Posterior cingulate gyrus (tissue), 11 donors: ENCODE results near the gene ALOX15B.

ENCODE experiments used
- DNase-seq, 10 donors: peaks; one replicate each; pipeline versions ENCODE4 v3.0.0 to v3.0.0-alpha.2; 2020 to 2021; ENCODE audit warnings: mixed read lengths in 3 of 10
- intact Hi-C: fragments of 100-400 bp; cut with DNase I; formaldehyde crosslinking; loops from one replicate; pipeline ENCODE4 v1.15.1; 2023

Gene ALOX15B, protein sequence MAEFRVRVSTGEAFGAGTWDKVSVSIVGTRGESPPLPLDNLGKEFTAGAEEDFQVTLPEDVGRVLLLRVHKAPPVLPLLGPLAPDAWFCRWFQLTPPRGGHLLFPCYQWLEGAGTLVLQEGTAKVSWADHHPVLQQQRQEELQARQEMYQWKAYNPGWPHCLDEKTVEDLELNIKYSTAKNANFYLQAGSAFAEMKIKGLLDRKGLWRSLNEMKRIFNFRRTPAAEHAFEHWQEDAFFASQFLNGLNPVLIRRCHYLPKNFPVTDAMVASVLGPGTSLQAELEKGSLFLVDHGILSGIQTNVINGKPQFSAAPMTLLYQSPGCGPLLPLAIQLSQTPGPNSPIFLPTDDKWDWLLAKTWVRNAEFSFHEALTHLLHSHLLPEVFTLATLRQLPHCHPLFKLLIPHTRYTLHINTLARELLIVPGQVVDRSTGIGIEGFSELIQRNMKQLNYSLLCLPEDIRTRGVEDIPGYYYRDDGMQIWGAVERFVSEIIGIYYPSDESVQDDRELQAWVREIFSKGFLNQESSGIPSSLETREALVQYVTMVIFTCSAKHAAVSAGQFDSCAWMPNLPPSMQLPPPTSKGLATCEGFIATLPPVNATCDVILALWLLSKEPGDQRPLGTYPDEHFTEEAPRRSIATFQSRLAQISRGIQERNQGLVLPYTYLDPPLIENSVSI

DNA sequence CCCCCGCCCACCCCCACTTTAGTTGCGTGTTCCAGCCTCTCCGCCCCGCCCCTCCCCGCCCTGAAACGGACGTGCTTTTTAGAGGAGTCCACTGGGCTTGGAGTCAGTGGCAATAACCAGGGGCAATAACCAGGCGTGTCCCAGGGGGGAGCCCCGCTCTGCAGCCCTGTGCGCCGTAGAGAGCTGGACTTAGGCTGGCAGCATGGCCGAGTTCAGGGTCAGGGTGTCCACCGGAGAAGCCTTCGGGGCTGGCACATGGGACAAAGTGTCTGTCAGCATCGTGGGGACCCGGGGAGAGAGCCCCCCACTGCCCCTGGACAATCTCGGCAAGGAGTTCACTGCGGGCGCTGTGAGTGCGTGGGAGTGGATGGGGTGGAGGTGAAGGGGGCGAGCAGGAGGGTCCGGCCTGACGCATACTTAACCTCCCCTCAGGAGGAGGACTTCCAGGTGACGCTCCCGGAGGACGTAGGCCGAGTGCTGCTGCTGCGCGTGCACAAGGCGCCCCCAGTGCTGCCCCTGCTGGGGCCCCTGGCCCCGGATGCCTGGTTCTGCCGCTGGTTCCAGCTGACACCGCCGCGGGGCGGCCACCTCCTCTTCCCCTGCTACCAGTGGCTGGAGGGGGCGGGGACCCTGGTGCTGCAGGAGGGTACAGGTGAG, at the start of gene ALOX15B:
TSS of gene ALOX15B (plus strand) at position 106 of the 657 bp plus-strand sequence. CDS start at position 203, 97 bp downstream.
- intact Hi-C loops, result no loop called here
- no peak for DNase-seq

DNA sequence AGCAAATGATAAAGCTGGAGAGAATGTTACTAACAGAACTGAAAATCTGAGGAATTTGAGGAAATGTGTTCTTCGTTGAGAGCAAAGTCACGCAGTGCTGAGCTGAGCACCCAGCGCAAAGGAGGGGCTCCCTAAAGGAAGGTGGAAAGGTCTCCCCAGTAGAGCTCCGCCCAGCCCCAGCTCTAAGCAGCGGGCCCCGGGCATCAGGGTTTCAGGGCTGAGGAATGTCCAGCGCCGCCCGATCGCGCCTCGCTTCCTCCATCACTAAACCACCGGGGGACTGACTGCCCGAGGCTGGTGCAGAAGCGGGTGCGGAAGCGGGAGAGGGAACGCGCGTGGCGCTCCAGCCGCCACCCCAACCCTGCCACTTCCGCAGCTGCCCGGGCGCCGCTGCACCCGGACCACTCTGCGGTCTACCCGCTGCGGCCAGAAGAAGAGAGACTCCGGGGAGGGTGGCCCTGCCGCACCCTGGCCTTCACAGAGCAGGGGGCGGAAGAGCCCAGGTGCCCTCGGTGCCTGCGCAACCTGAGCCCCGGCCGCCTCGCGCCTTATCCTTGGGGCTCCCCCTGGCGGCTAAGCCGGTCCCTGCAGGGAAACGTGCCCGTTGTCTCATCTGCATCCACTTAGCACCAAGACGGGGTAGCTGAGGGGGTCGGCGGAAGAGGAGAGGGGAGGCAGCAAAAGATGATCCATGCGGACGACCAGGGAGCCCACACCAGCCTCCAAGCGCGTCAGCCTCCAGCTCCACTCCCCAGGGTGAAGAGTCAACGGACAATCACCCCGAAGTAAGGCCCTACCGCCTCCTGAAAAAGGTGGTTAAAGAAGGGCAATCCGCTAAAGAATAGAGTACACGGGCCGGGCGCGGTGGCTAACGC, 48.8 kb upstream of the ALOX15B start:
- intact Hi-C loops, result loop anchor here (1.0 to 5.0 kb wide), 4 partner anchors 67 to 167 kb away; no protein-coding TSS in a partner anchor
- peak; percentile 79 to 98 (median 88) for DNase-seq

DNA sequence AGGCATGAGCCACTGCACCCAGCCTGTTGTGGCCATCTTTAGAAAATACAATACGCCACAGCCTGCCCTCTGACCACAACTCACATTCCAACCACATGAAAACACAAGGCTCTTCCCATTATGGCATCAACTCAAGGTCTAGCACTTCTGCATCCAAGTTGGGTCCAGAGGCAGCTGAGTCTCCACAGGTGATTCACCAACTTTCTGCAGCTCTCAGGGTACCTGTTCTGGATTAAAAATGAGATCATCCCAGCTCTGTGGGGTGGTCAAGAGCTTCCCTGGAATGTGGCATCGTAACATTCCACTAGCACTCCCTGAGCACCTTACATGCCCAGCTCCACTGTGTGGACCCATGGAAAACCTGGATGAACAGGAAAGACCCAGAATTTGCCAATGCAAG, 46.3 kb upstream of the ALOX15B start:
- no peak for DNase-seq
- intact Hi-C loops, result loop anchor here (5.0 kb wide), 1 partner anchor 65 kb away; no protein-coding TSS in a partner anchor

DNA sequence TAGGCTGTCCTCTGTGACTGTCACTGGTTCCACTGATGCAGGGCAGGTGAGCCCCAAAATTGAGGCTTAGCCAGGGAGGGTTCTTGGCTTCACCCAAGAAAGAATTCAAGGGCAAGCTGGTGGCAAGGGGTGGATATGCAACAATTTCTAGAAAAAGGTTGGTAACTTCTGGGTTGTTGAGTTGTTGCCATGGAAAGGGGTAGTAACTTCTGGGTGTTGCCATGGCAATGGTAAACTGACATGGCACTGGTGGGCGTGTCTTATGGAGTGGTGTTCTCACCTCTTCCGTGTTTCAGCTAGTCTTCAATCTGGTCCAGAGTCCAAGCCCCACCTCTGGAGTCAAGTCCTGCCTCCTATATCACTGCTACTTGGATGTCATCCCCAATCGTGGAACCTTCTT, 45.9 kb upstream of the ALOX15B start:
- no peak for DNase-seq
- intact Hi-C loops, result loop anchor here (5.0 kb wide), 1 partner anchor 64 kb away; no protein-coding TSS in a partner anchor

DNA sequence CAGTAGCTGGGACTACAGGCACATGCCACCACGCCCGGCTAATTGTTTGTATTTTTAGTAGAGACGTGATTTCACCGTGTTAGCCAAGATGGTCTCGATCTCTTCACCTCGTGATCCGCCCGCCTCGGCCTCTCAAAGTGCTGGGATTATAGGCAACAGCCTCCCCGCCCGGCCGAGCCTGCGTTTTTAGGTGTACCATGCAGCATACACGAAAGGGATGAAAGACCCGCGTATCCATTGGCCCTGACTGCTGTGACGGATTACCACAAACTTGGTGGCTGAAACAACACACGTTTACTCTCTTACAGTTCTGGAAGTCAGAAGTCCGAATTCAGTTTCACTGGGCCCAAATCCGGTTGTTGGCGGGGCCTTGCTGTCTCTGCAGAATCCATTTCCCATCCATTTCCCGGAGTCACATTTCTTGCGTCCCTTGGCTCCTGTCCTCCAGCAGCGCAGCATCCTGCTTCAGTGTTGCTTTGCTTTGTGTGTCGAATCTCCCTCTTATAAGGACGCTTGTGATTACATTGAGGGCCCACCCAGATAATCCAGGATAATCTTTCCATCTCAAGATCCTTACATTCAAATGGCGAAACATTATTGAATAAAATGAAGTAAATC, 44.8 kb upstream of the ALOX15B start:
- intact Hi-C loops, result loop anchor here (5.0 kb wide), 1 partner anchor 63 kb away; no protein-coding TSS in a partner anchor
- no peak for DNase-seq

DNA sequence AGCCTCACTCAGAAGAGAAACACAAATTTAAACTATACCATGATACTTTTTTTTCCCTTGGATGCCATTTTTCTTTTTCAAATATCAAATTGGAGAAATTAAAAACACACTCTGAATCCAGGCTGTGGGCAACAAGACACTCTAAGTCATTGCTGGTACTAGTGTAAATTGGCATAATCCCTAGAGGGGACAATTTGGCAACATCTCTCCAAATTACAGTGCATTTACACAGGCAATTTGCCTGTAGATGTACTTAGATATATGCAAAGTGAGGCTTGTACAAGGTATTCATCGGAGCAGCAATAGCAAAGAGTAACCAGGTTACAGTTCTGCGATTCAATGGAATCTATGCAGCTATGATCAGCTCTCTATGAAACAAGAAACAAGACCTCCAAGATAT, 43.1 kb upstream of the ALOX15B start:
- DNase-seq, result no peak
- intact Hi-C loops, result loop anchor here (5.0 kb wide), 1 partner anchor 253 kb away; no protein-coding TSS in a partner anchor

DNA sequence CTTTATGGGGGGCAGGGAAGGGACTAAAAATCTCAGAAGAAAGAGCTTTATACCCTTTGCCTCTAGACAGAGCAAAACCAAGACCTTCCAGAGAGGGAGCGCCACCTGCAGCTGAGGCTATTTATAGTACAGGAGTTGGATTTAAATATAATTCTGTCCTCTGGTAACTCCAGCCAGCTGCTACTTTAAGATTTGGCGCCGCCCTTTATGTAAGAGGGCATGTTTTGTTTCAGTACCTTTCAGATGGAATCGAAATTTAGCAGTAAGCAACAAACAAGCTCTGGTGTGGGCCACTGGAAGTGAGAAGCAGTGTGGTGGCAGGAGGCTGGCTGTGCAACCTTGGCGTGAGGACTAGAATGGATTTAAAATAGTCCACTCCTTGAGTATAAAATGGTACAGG, 41.7 kb upstream of the ALOX15B start:
- intact Hi-C loops, result loop anchor here (5.0 kb wide), 1 partner anchor 255 kb away; no protein-coding TSS in a partner anchor
- DNase-seq, result no peak

DNA sequence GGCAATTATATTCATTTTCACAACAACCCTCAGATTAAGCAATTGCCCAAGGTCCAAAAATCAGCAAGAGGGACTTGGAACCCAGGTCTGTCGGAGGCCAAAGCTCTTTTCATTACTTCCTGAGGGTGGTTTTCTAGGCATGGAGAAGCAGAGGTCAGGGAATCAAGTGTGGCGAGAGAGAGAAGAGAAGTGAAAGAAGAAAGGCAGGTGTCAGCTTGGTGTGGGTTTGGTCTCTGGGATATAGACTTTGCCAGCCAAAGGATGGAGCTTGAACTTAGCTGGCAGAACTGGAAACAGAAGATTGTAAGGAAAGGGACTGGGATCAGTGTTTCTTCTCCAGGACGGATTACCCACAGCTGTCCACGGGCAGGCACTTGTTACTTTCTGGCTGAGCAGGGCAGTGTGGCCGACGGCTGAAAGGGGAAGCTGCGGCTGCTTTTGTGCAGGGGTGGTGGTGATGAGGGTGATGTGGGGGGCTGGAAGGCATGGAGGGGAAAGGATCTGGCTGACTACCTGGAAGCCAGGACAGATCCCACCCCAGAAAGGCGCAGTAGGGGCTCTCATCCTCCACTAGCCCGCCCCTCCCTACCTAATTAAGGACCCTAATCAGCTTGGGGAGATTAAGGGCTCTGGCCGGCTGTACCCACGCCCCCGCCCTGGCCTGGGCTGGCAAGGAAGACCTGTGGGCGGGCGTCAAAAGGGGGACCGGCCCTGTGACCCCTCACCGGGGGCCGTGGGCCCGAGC, 36.7 kb upstream of the ALOX15B start, which contains the start of gene GUCY2D:
TSS of gene GUCY2D (plus strand) at position 640 of the 745 bp plus-strand sequence. CDS start 433 bp downstream, outside the sequence.
- no peak for DNase-seq
- intact Hi-C loops, result no loop called here

DNA sequence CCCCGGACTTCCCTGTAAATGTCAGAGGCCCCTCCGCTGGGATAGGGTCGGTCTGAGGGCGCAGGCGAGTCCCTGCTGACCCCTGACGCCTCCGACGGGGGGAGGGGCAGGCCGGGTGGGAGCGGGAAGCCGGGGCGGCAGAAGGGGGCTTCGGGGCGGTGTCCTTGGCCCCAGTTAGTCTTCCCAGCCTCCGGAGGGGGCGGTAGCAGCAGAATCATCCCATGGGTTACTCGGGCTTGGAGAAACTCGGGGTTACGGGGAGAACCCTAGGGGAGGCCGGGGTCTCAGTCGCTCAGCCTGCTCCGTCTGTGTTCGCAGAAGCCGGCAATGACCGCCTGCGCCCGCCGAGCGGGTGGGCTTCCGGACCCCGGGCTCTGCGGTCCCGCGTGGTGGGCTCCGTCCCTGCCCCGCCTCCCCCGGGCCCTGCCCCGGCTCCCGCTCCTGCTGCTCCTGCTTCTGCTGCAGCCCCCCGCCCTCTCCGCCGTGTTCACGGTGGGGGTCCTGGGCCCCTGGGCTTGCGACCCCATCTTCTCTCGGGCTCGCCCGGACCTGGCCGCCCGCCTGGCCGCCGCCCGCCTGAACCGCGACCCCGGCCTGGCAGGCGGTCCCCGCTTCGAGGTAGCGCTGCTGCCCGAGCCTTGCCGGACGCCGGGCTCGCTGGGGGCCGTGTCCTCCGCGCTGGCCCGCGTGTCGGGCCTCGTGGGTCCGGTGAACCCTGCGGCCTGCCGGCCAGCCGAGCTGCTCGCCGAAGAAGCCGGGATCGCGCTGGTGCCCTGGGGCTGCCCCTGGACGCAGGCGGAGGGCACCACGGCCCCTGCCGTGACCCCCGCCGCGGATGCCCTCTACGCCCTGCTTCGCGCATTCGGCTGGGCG, 35.9 kb upstream of the ALOX15B start:
- intact Hi-C loops, result no loop called here
- no peak for DNase-seq

DNA sequence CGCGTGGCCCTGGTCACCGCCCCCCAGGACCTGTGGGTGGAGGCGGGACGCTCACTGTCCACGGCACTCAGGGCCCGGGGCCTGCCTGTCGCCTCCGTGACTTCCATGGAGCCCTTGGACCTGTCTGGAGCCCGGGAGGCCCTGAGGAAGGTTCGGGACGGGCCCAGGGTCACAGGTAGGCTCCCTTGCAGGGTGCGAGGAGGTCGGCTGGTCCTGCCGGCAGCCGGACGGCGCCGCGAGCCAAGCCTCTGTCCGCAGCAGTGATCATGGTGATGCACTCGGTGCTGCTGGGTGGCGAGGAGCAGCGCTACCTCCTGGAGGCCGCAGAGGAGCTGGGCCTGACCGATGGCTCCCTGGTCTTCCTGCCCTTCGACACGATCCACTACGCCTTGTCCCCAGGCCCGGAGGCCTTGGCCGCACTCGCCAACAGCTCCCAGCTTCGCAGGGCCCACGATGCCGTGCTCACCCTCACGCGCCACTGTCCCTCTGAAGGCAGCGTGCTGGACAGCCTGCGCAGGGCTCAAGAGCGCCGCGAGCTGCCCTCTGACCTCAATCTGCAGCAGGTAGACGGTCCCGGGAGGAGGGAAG, 35.2 kb upstream of the ALOX15B start:
- no peak for DNase-seq
- intact Hi-C loops, result no loop called here

DNA sequence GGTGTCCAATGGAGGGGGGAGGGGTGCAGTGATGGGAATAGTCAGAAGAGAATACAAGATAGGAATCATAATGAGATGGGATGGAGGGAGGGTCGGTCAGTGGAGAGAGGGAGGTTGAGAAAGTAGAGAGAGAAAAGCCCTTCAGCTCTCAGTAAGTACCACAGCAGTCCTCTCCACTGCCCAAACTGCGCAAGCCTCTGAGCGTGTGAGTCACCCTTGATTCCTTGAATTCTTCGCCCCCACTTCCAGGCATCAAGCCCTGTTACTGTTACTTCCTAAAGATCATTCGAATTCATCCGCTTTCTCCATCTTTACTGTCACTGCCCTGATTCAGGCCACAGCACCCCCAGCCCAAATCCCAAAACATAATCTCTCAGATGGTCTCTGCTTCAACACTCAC, 34.0 kb upstream of the ALOX15B start:
- intact Hi-C loops, result no loop called here
- peak in 1 of 10 donors; percentile 77 for DNase-seq

DNA sequence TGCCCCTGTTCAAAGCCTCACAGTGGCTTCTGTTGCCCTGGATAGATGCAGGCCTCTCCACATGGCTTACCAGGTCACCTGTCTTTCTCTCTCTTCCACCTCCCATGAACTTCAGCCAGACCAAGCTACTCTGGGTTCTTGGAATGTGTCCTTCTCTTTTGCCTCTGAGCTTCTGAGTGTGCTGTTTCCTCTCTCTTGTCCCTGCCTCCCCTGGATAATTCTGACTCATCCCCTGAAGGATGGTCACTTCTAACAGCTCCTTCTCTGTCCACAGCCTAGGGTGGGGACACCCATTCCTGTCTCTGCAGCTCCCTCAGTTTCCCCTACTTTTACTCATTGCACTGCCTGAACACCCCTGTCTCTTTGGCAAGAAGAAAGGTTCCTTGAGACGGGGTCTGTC, 33.5 kb upstream of the ALOX15B start:
- intact Hi-C loops, result no loop called here
- DNase-seq, result no peak

DNA sequence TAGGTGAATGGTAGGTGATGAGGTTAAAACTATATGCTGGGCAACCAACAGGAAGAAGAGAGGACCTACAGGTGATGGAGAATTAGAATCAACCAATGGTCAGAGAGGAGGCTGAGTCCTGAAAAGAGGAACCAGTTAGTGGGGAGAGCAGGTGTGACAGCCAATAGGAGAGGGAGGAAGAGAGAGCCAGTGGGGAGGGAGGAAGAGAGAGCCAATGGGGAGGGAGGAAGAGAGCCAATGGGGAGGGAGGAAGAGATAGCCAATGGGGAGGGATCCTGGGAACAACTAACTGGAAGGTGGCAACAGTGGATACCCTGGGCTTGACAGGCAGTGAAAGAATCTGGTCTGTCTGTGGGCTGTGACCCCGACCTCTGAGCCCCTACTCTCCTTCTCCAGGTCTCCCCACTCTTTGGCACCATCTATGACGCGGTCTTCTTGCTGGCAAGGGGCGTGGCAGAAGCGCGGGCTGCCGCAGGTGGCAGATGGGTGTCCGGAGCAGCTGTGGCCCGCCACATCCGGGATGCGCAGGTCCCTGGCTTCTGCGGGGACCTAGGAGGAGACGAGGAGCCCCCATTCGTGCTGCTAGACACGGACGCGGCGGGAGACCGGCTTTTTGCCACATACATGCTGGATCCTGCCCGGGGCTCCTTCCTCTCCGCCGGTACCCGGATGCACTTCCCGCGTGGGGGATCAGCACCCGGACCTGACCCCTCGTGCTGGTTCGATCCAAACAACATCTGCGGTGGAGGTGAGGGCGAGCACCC, 32.7 kb upstream of the ALOX15B start:
- no peak for DNase-seq
- intact Hi-C loops, result no loop called here

DNA sequence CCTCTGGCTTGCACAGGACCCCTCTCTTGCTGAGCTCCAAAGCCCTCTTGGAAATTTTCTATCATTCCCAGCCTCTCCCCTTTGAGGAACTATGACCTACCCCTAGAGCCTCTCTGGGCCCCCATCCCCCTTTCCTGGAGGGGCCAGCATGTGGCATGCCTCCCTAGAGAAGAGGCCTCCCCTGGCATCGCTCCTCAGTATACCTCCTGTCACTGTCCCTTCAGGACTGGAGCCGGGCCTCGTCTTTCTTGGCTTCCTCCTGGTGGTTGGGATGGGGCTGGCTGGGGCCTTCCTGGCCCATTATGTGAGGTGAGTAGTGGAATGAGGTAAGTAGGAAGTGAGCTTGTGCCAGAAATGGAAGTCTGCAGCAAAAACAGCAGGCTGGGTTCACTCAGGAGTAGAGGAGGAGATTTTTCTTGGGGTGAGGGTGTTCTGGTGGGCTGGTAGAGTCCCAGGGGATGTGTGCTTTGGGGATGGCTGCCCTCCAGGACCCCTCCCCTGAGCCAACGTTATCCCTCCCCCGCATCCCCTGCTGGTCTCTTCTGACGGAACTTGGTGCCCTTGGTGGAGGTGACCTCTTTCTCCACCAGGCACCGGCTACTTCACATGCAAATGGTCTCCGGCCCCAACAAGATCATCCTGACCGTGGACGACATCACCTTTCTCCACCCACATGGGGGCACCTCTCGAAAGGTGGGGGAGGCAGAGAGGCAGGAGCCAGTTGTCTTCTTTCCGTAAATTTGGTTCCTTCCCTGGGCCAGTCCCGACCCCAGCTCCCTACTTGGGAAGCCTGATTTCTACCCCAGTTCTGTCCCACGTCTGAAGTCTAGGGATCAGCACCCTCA, 31.8 kb upstream of the ALOX15B start:
- peak in 1 of 10 donors; percentile 49 for DNase-seq
- intact Hi-C loops, result no loop called here

DNA sequence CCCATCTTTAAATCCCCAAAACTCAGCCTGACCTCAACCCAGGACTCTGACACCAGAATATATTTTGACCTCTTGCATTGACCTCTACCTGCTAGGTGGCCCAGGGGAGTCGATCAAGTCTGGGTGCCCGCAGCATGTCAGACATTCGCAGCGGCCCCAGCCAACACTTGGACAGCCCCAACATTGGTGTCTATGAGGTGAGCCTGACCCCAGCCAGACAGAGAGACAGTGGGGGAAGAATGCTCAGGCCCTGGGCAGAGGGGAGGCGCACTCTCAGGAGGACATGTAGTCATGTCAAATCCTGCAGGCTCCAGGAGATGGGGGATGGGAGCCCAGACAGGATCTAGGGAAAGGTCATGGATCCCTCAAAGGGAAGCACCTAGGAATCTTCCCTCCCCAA, 31.0 kb upstream of the ALOX15B start:
- DNase-seq, result peak in 1 of 10 donors; percentile 42
- intact Hi-C loops, result no loop called here
